H1 (cell line): ENCODE measurements around the gene ARL6IP5. TPM values are rescaled to one million over a fixed set of nuclear protein-coding genes. Genes with fewer than 3 reads are reported as not detected.

Experiments
- CTCF ChIA-PET: fragments of 300-600 bp; sonication (Branson Sonifier 250); formaldehyde crosslinking; loops from one replicate; lab custom pipeline; 2021; ENCODE audit not compliant: partially characterized antibody; lab: Charles Lee
- POLR2A ChIA-PET: fragments of 300-600 bp; sonication (Branson Sonifier 250); formaldehyde crosslinking; loops from one replicate; lab custom pipeline; 2021; ENCODE audit warnings: inconsistent platforms; ENCODE audit not compliant: partially characterized antibody; lab: Charles Lee
- DNase-seq, 2 experiments: peaks; one replicate each; pipeline versions ENCODE4 v3.0.0 to v3.0.0-alpha.2; 2010 to 2022; ENCODE audit warnings: low spot score in 2 of 2, low read depth in 1 of 2, mixed read lengths in 1 of 2
- FAIRE-seq: peaks from 2 replicates; lab custom pipeline; 2011; peaks lifted over from hg19 to GRCh38; lab: Jason Lieb, UNC
- H2AFZ ChIP-seq: 2 replicates; pipeline ENCODE4 v1.8.1; 2012; ENCODE audit warnings: low read length, inconsistent platforms
- H2AK5ac ChIP-seq: 2 replicates; pipeline ENCODE4 v1.6.1; 2013; ENCODE audit warnings: low read depth, low read length
- H2BK120ac ChIP-seq: replicated peaks from 2 replicates; pipeline ENCODE3; 2013; ENCODE audit warnings: low read depth, low read length, inconsistent platforms
- H2BK12ac ChIP-seq: 2 replicates; pipeline ENCODE4 v1.6.1; 2013; ENCODE audit warnings: low read depth, low read length
- H2BK15ac ChIP-seq: 2 replicates; pipeline ENCODE4 v1.6.1; 2013; ENCODE audit warnings: low read length
- H2BK20ac ChIP-seq: 2 replicates; pipeline ENCODE4 v1.6.1; 2013; ENCODE audit warnings: low read length
- H2BK5ac ChIP-seq: 2 replicates; pipeline ENCODE4 v1.6.1; 2013; ENCODE audit warnings: low read depth, low read length
- H3K14ac ChIP-seq: 2 replicates; pipeline ENCODE4 v1.6.1; 2013; ENCODE audit warnings: inconsistent platforms; ENCODE audit not compliant: insufficient read length
- H3K18ac ChIP-seq: 2 replicates; pipeline ENCODE4 v1.6.1; 2013; ENCODE audit warnings: low read length; ENCODE audit errors: extremely low read depth
- H3K23ac ChIP-seq: 2 replicates; pipeline ENCODE4 v1.6.1; 2013; ENCODE audit warnings: inconsistent platforms; ENCODE audit not compliant: insufficient read length
- H3K23me2 ChIP-seq: 2 replicates; pipeline ENCODE4 v1.6.1; 2013; ENCODE audit warnings: low read depth, low read length
- H3K27ac ChIP-seq: 2 replicates; pipeline ENCODE4 v1.6.1; 2011; ENCODE audit warnings: low read depth, low read length, inconsistent platforms
- H3K27me3 ChIP-seq, 4 experiments: replicated peaks in 1 of 4; 1 replicate in 1 of 4; 2 replicates in 3 of 4; pipeline versions ENCODE4 v1.6.1 to v1.8.1; 2011 to 2013; ENCODE audit warnings: low read length in 3 of 4, mild to moderate bottlenecking in 3 of 4, inconsistent platforms in 2 of 4, mixed read lengths in 2 of 4, moderate library complexity in 1 of 4; ENCODE audit not compliant: control insufficient read depth in 3 of 4, insufficient read depth in 3 of 4; ENCODE audit errors: extremely low read depth in 1 of 4
- H3K36me3 ChIP-seq, 4 experiments: 2 replicates each; pipeline versions ENCODE4 v1.6.1 to v1.8.1; 2011 to 2013; ENCODE audit warnings: mild to moderate bottlenecking in 4 of 4, low read length in 3 of 4, moderate library complexity in 2 of 4, control low read depth in 1 of 4, inconsistent platforms in 1 of 4; ENCODE audit not compliant: insufficient read depth in 4 of 4, control insufficient read depth in 2 of 4
- H3K4ac ChIP-seq: replicated peaks from 2 replicates; pipeline ENCODE3; 2013; ENCODE audit warnings: low read length, low read depth, mixed read lengths, inconsistent platforms; ENCODE audit not compliant: insufficient read length
- H3K4me1 ChIP-seq, 4 experiments: replicated peaks in 1 of 4; 1 replicate in 1 of 4; 2 replicates in 3 of 4; pipeline versions ENCODE4 v1.6.1 to v1.8.1; 2011 to 2013; ENCODE audit warnings: low read length in 3 of 4, inconsistent platforms in 2 of 4, mixed read lengths in 1 of 4; ENCODE audit not compliant: insufficient read depth in 4 of 4, control insufficient read depth in 3 of 4
- H3K4me2 ChIP-seq, 2 experiments: 2 replicates each; pipeline versions ENCODE4 v1.6.1 to v1.8.1; 2011 to 2013; ENCODE audit warnings: low read depth in 2 of 2, low read length in 2 of 2, control low read depth in 1 of 2, inconsistent platforms in 1 of 2, mild to moderate bottlenecking in 1 of 2; ENCODE audit not compliant: insufficient read depth in 1 of 2
- H3K4me3 ChIP-seq, 4 experiments: fragments of 200-600, 300-600 bp in 1 of 4; sonication (generic), shearing (Covaris generic), sonication (Bioruptor Twin) in 1 of 4; 2 replicates each; pipeline versions ENCODE4 v1.5.1 to v1.8.1; 2011 to 2016; ENCODE audit warnings: low read length in 4 of 4, low read depth in 3 of 4, control low read depth in 2 of 4, inconsistent platforms in 2 of 4, mild to moderate bottlenecking in 2 of 4, mixed read lengths in 1 of 4, moderate library complexity in 1 of 4; ENCODE audit not compliant: insufficient read depth in 2 of 4; ENCODE audit errors: extremely low read depth in 1 of 4
- H3K56ac ChIP-seq: replicated peaks from 2 replicates; pipeline ENCODE3; 2013; ENCODE audit warnings: low read depth, mild to moderate bottlenecking, mixed read lengths, low read length, inconsistent platforms; ENCODE audit not compliant: insufficient read length
- H3K79me1 ChIP-seq: 2 replicates; pipeline ENCODE4 v1.6.1; 2013; ENCODE audit warnings: low read depth, low read length, control low read depth
- H3K79me2 ChIP-seq, 2 experiments: 2 replicates each; pipeline versions ENCODE4 v1.6.1 to v1.8.1; 2012 to 2013; ENCODE audit warnings: low read length in 2 of 2, mild to moderate bottlenecking in 2 of 2, inconsistent platforms in 1 of 2; ENCODE audit not compliant: insufficient read depth in 2 of 2, control insufficient read depth in 1 of 2
- H3K9ac ChIP-seq, 4 experiments: replicated peaks in 1 of 4; 1 replicate in 1 of 4; 2 replicates in 3 of 4; pipeline versions ENCODE4 v1.6.1 to v1.8.1; 2011 to 2013; ENCODE audit warnings: low read depth in 3 of 4, low read length in 3 of 4, control low read depth in 2 of 4, mild to moderate bottlenecking in 2 of 4, moderate library complexity in 2 of 4, inconsistent platforms in 1 of 4; ENCODE audit errors: extremely low read depth in 1 of 4
- H3K9me3 ChIP-seq, 2 experiments: 2 replicates each; pipeline versions ENCODE4 v1.6.1 to v1.8.1; 2012 to 2013; ENCODE audit warnings: mild to moderate bottlenecking in 2 of 2, moderate library complexity in 2 of 2, control low read depth in 1 of 2, inconsistent platforms in 1 of 2, low read depth in 1 of 2, low read length in 1 of 2, mixed read lengths in 1 of 2; ENCODE audit not compliant: insufficient read depth in 2 of 2
- H4K20me1 ChIP-seq, 2 experiments: replicated peaks in 1 of 2; 2 replicates each; pipeline versions ENCODE3 to v1.8.1; 2011 to 2013; ENCODE audit warnings: inconsistent platforms in 2 of 2, low read length in 2 of 2, mild to moderate bottlenecking in 1 of 2; ENCODE audit not compliant: insufficient read depth in 2 of 2, control insufficient read depth in 1 of 2
- H4K5ac ChIP-seq: 2 replicates; pipeline ENCODE4 v1.6.1; 2013; ENCODE audit warnings: low read length, low read depth, mixed read lengths, inconsistent platforms; ENCODE audit not compliant: insufficient read length
- H4K8ac ChIP-seq: 2 replicates; pipeline ENCODE4 v1.8.0; 2013; ENCODE audit warnings: mild to moderate bottlenecking, moderate library complexity, low read length, inconsistent platforms; ENCODE audit not compliant: insufficient read depth; ENCODE audit errors: extremely low read depth
- H4K91ac ChIP-seq: replicated peaks from 2 replicates; pipeline ENCODE3; 2013; ENCODE audit warnings: low read length, mixed read lengths, inconsistent platforms; ENCODE audit not compliant: insufficient read length
- CTBP2 ChIP-seq: IDR thresholded peaks from 2 replicates; pipeline ENCODE4 v1.7.0; 2011; ENCODE audit warnings: borderline replicate concordance, mild to moderate bottlenecking, moderate library complexity, mixed read lengths, low read length; ENCODE audit not compliant: insufficient read depth, insufficient read length
- EZH2 ChIP-seq: fragments of 200-600 bp; sonication (generic); IDR thresholded peaks from 2 replicates; pipeline ENCODE4 v1.7.1; 2012; ENCODE audit warnings: low read depth, mild to moderate bottlenecking, moderate library complexity, low read length, inconsistent platforms; ENCODE audit not compliant: severe bottlenecking
- HDAC6 ChIP-seq: IDR thresholded peaks from one replicate; pipeline ENCODE4 v1.7.1; 2012; ENCODE audit warnings: low read depth, mild to moderate bottlenecking, inconsistent platforms, low read length, moderate library complexity
- KDM5A ChIP-seq: fragments of 200-600 bp; IDR thresholded peaks from 2 replicates; pipeline ENCODE4 v1.7.1; 2012; ENCODE audit warnings: mild to moderate bottlenecking, low read length, inconsistent platforms, mixed read lengths
- POLR2A ChIP-seq, 2 experiments: IDR thresholded peaks; 1 replicate in 1 of 2; 2 replicates in 1 of 2; pipeline ENCODE4 v1.6.1; 2011; ENCODE audit warnings: low read depth in 2 of 2, low read length in 2 of 2, mild to moderate bottlenecking in 2 of 2; ENCODE audit errors: control extremely low read depth in 1 of 2
- RAD21 ChIP-seq, 2 experiments: IDR thresholded peaks in 1 of 2; conservative IDR thresholded peaks in 1 of 2; 2 replicates each; pipeline ENCODE4 v1.6.1; 2011; ENCODE audit warnings: low read depth in 2 of 2, low read length in 2 of 2, improper control_type of control experiment in 1 of 2, inconsistent platforms in 1 of 2, mild to moderate bottlenecking in 1 of 2, moderate library complexity in 1 of 2
- RFX5 ChIP-seq: IDR thresholded peaks from 2 replicates; pipeline ENCODE4 v1.6.1; 2011; ENCODE audit warnings: low read depth, low read length, improper control_type of control experiment, borderline replicate concordance
- RXRA ChIP-seq: IDR thresholded peaks from 2 replicates; pipeline ENCODE4 v1.6.1; 2011; ENCODE audit warnings: low read depth, mild to moderate bottlenecking, low read length, moderate library complexity; ENCODE audit not compliant: insufficient read depth
- SIX5 ChIP-seq: IDR thresholded peaks from 2 replicates; pipeline ENCODE4 v1.6.1; 2011; ENCODE audit warnings: mild to moderate bottlenecking, low read depth, low read length
- SRF ChIP-seq: IDR thresholded peaks from 2 replicates; pipeline ENCODE4 v1.6.1; 2011; ENCODE audit warnings: mild to moderate bottlenecking, low read depth, low read length, moderate library complexity
- TAF1 ChIP-seq: IDR thresholded peaks from 2 replicates; pipeline ENCODE4 v1.6.1; 2011; ENCODE audit warnings: mild to moderate bottlenecking, low read depth, low read length
- TCF12 ChIP-seq: IDR thresholded peaks from 2 replicates; pipeline ENCODE4 v1.6.1; 2011; ENCODE audit warnings: low read depth, mild to moderate bottlenecking, low read length
- WGBS, 2 experiments: shearing (Covaris generic) in 1 of 2; methylation state at CpG; one replicate each; pipeline versions ENCODE4 v1.1.6 to v1.1.7; 2013 to 2015; ENCODE audit warnings: low lambda C conversion rate in 2 of 2, mixed read lengths in 2 of 2, inconsistent platforms in 1 of 2, low coverage in 1 of 2, missing lambda C conversion rate in 1 of 2; ENCODE audit not compliant: insufficient replicate concordance in 2 of 2, insufficient coverage in 1 of 2, insufficient read length in 1 of 2; ENCODE audit errors: extremely low coverage in 1 of 2, missing lambda C conversion rate in 1 of 2; 5-methylcytosine and 5-hydroxymethylcytosine counted together
- polyA plus RNA-seq, 7 experiments: library from polyadenylated mRNA; depleted of rRNA in 3 of 7; stranded (reverse) in 5 of 7; unstranded in 2 of 7; fragments of >200 nt in 5 of 7; fragments of 200-250 nt in 2 of 7; gene quantifications; 1 replicate in 5 of 7; 2 replicates in 1 of 7; 4 replicates in 1 of 7; pipeline versions ENCODE4 v1.2.1 to v1.2.3, GENCODE V29; 2011 to 2013; ENCODE audit warnings: missing spikeins in 2 of 7, mixed read lengths in 2 of 7
- total RNA-seq: library from RNA; stranded (reverse); fragmentation: NEBNext Ultra II Directional; extraction: Animal tissue kit (Norgen Biotek cat#: 25700); gene quantifications from 2 replicates; pipeline ENCODE4 v1.2.1, GENCODE V29; 2021
- TF ChIP-seq, protein P1 (sequence below): IDR thresholded peaks from 2 replicates; pipeline ENCODE4 v1.6.1; 2011; ENCODE audit warnings: low read depth, mild to moderate bottlenecking, low read length; ENCODE audit not compliant: insufficient read depth

The ARL6IP5 gene
- total and polyA plus RNA-seq, 2 of the 8 experiments (the other 6 are each of a cell fraction or from before 2014, with no cell fraction given), result 24.9 to 30.1 TPM

DNA sequence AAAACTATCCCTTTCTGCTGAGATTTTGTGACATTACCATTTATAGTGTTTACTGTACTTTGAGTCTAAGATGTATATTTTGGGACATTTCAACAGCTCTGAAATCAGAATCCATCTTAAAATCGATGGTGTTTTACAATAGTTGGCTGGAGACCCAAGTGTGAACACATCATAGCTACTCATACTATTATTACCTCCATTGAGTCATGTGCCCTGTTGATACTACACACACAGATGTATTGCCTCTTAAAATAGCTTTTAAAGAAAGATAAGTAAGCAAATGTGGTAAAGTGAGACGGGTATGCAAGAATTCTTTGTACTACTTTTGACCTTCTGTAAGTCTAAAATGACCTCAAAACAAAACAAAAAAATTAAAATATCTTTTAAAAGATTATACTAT, 31.0 kb downstream of the ARL6IP5 start:
- Histone ChIP-seq H3K18ac (no peak overlapping the region), H2BK15ac (no peak overlapping the region), H3K4ac (no peak overlapping the region), H3K9ac (no peak overlapping the region), H3K4me1 (peaks cover 0 to 4% (median 3%) of the 10 kb centered on the region in 4 experiments; a peak in 5 of 7 replicates), H3K36me3 (no peaks in the 10 kb centered on the region), H3K23me2 (no peaks in the 10 kb centered on the region), H4K5ac (no peak overlapping the region), H2AFZ (no peak overlapping the region), H3K9me3 (no peaks in the 10 kb centered on the region), H3K27me3 (no peaks in the 10 kb centered on the region), H4K20me1 (no peaks in the 10 kb centered on the region), H3K27ac (no peak overlapping the region), H3K4me3 (no peak overlapping the region), H2AK5ac (no peak overlapping the region), H3K14ac (no peak overlapping the region), H4K8ac (no peak overlapping the region), H2BK120ac (no peak overlapping the region), H3K23ac (no peak overlapping the region), H3K56ac (no peak overlapping the region), H2BK5ac (no peak overlapping the region), H3K4me2 (no peak overlapping the region), H3K79me2 (no peaks in the 10 kb centered on the region), H3K79me1 (no peaks in the 10 kb centered on the region), H4K91ac (no peak overlapping the region), H2BK20ac (no peak overlapping the region), H2BK12ac (no peak overlapping the region)
- 78% methylated on average over 2 of the region's 2 CpGs; no CpG with 5 or more reads in 1 of the 2 experiments for WGBS, 2 experiments
- ChIA-PET CTCF (no interaction called here), POLR2A (no interaction called here)
- DNase-seq (no peak), FAIRE-seq (no peak)
- no peak for TF ChIP-seq TCF12
- no peak for TF ChIP-seq SIX5
- no peak for TF ChIP-seq RFX5
- no peak for TF ChIP-seq KDM5A
- TF ChIP-seq, protein P1, sequence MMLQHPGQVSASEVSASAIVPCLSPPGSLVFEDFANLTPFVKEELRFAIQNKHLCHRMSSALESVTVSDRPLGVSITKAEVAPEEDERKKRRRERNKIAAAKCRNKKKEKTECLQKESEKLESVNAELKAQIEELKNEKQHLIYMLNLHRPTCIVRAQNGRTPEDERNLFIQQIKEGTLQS, result no peak
- TF ChIP-seq RAD21 (IDR thresholded peaks at IDR 0.05 in 1 of 2, conservative IDR thresholded peaks at IDR 0.05 in 1 of 2; ENCODE audit: low read depth in 2 of 2, low read length in 2 of 2), result no peak
- no peak for TF ChIP-seq HDAC6
- TF ChIP-seq TAF1, result no peak
- no peak for TF ChIP-seq RXRA
- TF ChIP-seq EZH2, result no peak
- TF ChIP-seq SRF, result no peak
- no peak for TF ChIP-seq CTBP2
- TF ChIP-seq POLR2A (IDR thresholded peaks at IDR 0.05; ENCODE audit: control extremely low read depth in 1 of 2, low read depth in 2 of 2, low read length in 2 of 2), result no peak
